ENCODE results near the gene CHST2. TPM values are rescaled to one million over a fixed set of nuclear protein-coding genes. Genes with fewer than 3 reads are reported as not detected.

CHST2 gene
- total RNA-seq, 1 donor from 2014 or later, result 51.7 TPM

DNA sequence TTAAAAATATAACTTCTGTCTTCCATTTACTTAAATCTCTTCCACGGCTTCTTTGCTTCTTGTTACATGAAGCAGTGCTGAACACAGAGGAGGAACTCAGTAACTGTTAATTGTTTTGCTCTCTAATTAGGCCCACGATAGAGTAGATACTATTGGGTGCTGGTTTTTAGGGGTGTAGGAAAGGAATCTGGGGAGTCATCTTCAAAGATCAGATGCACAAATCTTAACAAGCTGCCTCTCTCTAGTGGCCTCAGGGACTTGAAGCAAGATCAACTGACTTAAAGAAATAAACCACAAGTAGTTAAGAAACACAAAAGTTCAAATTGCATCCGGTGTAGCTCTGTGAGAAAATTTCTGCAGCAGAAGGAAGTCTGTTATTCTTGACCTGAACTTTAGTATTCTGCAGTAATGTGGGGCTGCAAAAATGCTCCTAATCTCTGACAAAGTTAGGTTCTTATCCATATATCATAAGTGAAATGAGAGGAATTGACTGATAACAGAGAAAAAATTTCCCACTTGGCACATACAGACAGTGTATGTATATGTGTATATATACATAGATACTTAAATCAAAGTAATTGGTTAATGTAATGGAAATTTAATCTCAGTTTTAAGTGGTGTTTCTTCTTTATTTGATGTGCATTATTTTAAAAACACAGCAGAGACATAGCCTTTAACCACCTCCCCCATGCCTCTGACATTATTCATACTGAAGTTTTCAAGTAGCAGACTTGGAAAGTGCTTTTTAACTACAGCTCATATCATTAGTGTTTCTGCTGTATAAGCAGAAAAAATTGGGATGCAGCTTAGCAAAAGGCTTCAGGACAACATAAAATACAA lies 51.8 kb downstream of the CHST2 start:
- Mint-ChIP-seq H3K4me1 (ENCODE audit: low read depth, unreplicated experiment) (no peaks in the 10 kb centered on the region), H3K36me3 (ENCODE audit: unreplicated experiment) (peaks cover 24% of the 10 kb centered on the region), H3K4me3 (ENCODE audit: unreplicated experiment) (no peak overlapping the region), H3K27me3 (ENCODE audit: unreplicated experiment) (peaks cover 6% of the 10 kb centered on the region), H3K9me3 (ENCODE audit: unreplicated experiment) (peaks cover 6% of the 10 kb centered on the region), H3K27ac (ENCODE audit: unreplicated experiment) (no peak overlapping the region)
- no peak for DNase-seq
- TF ChIP-seq, protein P1, sequence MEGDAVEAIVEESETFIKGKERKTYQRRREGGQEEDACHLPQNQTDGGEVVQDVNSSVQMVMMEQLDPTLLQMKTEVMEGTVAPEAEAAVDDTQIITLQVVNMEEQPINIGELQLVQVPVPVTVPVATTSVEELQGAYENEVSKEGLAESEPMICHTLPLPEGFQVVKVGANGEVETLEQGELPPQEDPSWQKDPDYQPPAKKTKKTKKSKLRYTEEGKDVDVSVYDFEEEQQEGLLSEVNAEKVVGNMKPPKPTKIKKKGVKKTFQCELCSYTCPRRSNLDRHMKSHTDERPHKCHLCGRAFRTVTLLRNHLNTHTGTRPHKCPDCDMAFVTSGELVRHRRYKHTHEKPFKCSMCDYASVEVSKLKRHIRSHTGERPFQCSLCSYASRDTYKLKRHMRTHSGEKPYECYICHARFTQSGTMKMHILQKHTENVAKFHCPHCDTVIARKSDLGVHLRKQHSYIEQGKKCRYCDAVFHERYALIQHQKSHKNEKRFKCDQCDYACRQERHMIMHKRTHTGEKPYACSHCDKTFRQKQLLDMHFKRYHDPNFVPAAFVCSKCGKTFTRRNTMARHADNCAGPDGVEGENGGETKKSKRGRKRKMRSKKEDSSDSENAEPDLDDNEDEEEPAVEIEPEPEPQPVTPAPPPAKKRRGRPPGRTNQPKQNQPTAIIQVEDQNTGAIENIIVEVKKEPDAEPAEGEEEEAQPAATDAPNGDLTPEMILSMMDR (IDR thresholded peaks at IDR 0.05; ENCODE audit: partially characterized antibody, unreplicated experiment), result no peak

DNA sequence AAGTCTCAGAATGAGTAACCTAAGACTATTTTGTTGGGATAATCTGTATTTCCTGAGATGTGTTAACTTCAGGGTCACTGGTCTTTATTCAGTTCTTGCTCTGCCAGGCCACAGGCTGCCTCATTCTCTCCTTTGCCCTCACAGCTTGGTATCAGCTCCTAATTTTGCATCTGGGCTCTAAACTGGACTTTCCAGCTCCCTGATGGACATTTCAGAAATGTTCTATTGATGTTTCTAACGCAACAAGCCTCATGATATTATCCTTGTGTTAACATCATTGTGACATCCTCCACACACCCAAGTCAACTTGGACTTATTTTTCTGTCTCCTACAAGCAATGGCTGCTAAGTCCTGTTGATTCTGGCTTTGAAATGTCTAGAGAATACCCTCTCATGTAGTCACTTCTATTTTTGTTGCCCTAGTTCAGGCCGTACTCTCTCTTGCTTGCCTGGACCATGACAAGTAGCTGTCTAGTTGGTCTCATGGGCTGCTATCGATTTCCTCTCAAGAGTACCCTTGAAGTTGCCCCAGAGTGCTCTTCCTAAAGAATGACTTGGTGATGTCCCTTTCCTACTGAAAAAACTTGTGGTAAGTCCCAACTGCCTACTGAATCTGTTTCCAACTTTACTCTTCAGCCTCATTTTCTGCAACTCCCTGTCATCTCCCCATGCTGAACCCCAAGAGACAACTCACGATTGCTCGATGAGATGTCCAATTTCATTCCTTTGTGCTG lies 52.7 kb downstream of the CHST2 start:
- no peak overlapping the region for H3K27ac Mint-ChIP-seq (ENCODE audit: unreplicated experiment)
- no peaks in the 10 kb centered on the region for H3K4me1 Mint-ChIP-seq (ENCODE audit: low read depth, unreplicated experiment)
- peaks cover 24% of the 10 kb centered on the region for H3K36me3 Mint-ChIP-seq (ENCODE audit: unreplicated experiment)
- DNase-seq, result no peak
- H3K27me3 Mint-ChIP-seq (ENCODE audit: unreplicated experiment), result peaks cover 6% of the 10 kb centered on the region
- no peak overlapping the region for H3K4me3 Mint-ChIP-seq (ENCODE audit: unreplicated experiment)
- TF ChIP-seq, protein P1 (IDR thresholded peaks at IDR 0.05; ENCODE audit: partially characterized antibody, unreplicated experiment), result no peak
- H3K9me3 Mint-ChIP-seq (ENCODE audit: unreplicated experiment), result peaks cover 6% of the 10 kb centered on the region

DNA sequence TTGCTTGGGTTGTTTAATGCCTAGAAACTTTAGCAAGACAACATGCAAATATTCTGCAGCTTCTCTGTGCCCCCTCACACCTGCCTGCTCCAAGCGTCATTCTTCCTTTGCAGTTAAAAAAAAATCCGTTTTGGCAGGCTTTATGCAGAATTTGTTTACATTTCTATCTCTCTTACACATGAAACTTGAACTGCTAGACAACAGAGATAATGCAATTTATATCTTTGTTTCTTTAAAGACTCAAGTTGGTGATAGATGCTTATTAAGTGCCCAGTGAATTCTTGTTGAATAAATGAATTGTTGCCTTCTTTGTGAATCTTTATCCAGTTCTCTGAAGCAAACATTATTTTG lies 53.2 kb downstream of the CHST2 start:
- peaks cover 24% of the 10 kb centered on the region for H3K36me3 Mint-ChIP-seq (ENCODE audit: unreplicated experiment)
- no peak overlapping the region for H3K4me3 Mint-ChIP-seq (ENCODE audit: unreplicated experiment)
- H3K4me1 Mint-ChIP-seq (ENCODE audit: low read depth, unreplicated experiment), result no peaks in the 10 kb centered on the region
- no peak overlapping the region for H3K27ac Mint-ChIP-seq (ENCODE audit: unreplicated experiment)
- no peak for DNase-seq
- TF ChIP-seq, protein P1 (IDR thresholded peaks at IDR 0.05; ENCODE audit: partially characterized antibody, unreplicated experiment), result no peak
- peaks cover 6% of the 10 kb centered on the region for H3K9me3 Mint-ChIP-seq (ENCODE audit: unreplicated experiment)
- peaks cover 6% of the 10 kb centered on the region for H3K27me3 Mint-ChIP-seq (ENCODE audit: unreplicated experiment)

DNA sequence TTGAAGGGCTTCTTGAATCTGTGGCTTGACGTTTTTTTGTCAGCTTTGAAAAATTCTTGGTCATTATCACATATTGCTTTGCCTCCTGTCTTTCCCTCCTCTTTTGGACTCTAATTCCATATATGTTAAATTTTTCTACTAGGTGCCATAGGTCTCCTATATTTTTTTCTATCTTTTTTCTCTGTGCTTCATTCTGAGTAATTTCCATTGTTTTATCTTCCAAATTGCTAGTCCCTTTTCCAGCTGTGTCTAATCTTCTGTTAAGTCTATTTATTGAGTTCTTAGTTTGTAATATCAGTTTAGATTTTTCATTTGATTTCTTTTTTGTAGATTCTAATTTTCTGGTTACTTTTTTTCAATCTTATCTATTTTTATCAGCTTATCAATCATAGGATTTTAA lies 53.7 kb downstream of the CHST2 start:
- no peak for DNase-seq
- H3K4me3 Mint-ChIP-seq (ENCODE audit: unreplicated experiment), result no peak overlapping the region
- H3K27me3 Mint-ChIP-seq (ENCODE audit: unreplicated experiment), result peaks cover 6% of the 10 kb centered on the region
- peaks cover 24% of the 10 kb centered on the region for H3K36me3 Mint-ChIP-seq (ENCODE audit: unreplicated experiment)
- peaks cover 6% of the 10 kb centered on the region for H3K9me3 Mint-ChIP-seq (ENCODE audit: unreplicated experiment)
- H3K27ac Mint-ChIP-seq (ENCODE audit: unreplicated experiment), result no peak overlapping the region
- no peaks in the 10 kb centered on the region for H3K4me1 Mint-ChIP-seq (ENCODE audit: low read depth, unreplicated experiment)
- TF ChIP-seq, protein P1 (IDR thresholded peaks at IDR 0.05; ENCODE audit: partially characterized antibody, unreplicated experiment), result no peak

Other genes with a start within 250 kb of the CHST2 start
- gene PCOLCE2, start 230.7 kb upstream of the CHST2 start, total RNA-seq (ENCODE audit: unreplicated experiment), result 33.4 TPM
- gene PAQR9, start 156.1 kb upstream of the CHST2 start, total RNA-seq (ENCODE audit: unreplicated experiment), result 2.5 TPM
- 105 TPM for gene U2SURP, start 118.2 kb upstream of the CHST2 start, total RNA-seq (ENCODE audit: unreplicated experiment)

All from glutamatergic neuron (in vitro differentiated cells).